GM12872 (cell line): ENCODE data around the gene IFNAR1.

Experiments used
- TF ChIP-seq, protein P1 (sequence below): IDR thresholded peaks from 3 replicates; pipeline ENCODE4 v1.5.1; 2011; ENCODE audit warnings: low read depth, mild to moderate bottlenecking, low read length, moderate library complexity; ENCODE audit not compliant: insufficient read depth

Gene IFNAR1

DNA sequence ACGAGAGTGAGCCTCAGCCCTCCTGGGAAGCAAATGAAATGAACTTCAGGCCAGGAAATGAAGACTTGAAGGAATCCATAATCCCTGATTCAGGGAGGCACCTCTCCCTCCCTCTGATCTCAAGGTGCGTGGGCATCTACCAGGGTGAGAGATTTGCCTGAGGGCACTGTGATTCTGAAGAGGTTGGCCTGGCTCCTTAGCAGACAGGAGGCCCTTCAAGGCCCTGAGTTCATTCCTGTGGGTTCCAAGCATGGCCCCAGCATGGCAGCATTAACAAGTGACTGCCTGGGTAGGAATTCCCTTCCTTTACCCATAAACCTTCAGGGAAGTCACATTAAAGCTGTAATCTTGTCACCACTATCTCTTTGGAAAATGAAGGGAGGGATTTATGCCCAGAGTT lies 48.7 kb downstream of the IFNAR1 start:
- TF ChIP-seq, protein P1, sequence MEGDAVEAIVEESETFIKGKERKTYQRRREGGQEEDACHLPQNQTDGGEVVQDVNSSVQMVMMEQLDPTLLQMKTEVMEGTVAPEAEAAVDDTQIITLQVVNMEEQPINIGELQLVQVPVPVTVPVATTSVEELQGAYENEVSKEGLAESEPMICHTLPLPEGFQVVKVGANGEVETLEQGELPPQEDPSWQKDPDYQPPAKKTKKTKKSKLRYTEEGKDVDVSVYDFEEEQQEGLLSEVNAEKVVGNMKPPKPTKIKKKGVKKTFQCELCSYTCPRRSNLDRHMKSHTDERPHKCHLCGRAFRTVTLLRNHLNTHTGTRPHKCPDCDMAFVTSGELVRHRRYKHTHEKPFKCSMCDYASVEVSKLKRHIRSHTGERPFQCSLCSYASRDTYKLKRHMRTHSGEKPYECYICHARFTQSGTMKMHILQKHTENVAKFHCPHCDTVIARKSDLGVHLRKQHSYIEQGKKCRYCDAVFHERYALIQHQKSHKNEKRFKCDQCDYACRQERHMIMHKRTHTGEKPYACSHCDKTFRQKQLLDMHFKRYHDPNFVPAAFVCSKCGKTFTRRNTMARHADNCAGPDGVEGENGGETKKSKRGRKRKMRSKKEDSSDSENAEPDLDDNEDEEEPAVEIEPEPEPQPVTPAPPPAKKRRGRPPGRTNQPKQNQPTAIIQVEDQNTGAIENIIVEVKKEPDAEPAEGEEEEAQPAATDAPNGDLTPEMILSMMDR: no peak

GRCh38 chr21:33374080-33374449 lies 49.3 kb downstream of the IFNAR1 start:
- TF ChIP-seq, protein P1: no peak

GRCh38 chr21:33374450-33375096 lies 49.8 kb downstream of the IFNAR1 start:
- TF ChIP-seq, protein P1: peak; percentile 71

- TF ChIP-seq, protein P1: no peak
These were observed 50.4 kb downstream of the IFNAR1 start for GRCh38 chr21:33375101-33375644.

- TF ChIP-seq, protein P1: no peak
These were observed 52.6 kb downstream of the IFNAR1 start for GRCh38 chr21:33377221-33377920.

GRCh38 chr21:33378081-33378480 lies 53.3 kb downstream of the IFNAR1 start:
- TF ChIP-seq, protein P1: no peak

DNA sequence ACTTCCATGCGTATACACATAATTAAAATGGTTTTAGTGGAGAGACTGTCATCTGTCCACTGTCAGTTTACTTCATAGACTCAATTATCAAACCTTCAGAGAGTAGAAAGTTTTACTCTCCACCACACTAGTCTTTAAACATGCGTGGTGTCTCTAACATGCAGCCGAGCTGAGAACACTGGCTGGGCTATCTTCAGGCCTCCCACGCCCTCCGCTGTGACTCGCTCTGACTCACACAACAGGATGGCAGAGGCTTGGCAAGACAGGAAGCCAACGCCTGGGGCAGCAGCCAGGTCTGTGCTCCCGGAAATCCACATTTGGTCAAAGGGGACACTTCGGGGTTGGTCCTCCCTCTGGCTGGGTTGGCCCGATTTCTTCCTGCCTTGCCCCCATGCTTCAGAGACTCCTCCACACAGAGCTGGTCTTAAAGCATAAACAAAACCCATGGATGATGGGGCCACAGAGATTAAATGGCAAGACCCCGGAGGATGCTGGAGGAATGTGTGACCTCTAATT lies 55.8 kb downstream of the IFNAR1 start:
- TF ChIP-seq, protein P1: no peak
